ENCODE data around the gene DNM3. TPM values are rescaled to one million over a fixed set of nuclear protein-coding genes. Genes with fewer than 3 reads are reported as not detected.
A peak's percentile ranks its signal among the peaks of the same experiment; 100 is the strongest.

Gene DNM3
- total RNA-seq, 4 donors from 2014 or later: 2.7 to 3.3 TPM; not detected in 2

DNA sequence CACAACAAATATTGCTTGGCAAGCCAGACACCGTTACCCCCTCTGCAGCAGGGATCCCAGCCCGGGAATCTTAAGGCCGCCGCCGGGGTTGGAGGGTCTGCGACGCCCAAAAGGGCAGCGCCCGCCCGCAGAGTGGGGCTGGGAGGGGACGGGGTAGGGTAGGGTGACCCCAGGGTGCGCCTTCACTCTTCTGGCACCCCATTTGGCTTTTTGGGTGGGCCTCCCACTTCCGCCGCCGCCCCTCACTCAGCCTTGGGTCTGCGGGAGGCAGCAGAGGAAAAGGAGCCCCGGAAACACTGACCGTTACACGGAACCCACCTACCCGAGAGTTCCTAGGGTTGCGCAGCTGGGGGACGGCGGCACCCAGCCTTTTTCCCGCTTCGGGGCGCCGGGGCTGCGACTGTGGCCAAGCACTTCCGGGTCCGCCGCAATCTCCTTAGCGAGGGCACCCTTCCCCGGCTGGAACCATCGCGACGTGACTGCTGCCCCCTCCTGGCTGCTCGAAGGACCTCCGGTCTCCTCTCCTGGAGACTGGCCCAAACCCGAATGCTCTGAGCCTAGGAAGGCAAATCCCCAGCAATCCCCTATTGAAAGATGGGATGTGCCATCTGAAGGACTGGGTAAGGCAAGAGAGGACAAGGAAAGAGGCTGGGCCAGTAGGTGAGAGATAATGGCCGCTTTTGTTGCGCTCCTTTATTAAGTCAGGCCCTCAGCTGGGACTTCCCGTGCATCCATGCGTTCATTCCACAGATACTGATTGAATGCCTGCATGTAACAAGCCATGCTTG lies 602.6 kb downstream of the DNM3 start, which contains the start of gene PIGC:
PIGC (minus strand) TSS at position 404 of the 788 bp plus-strand sequence. CDS start 1,447 bp downstream, outside the sequence.
- in situ Hi-C loops (cut with MboI; ENCODE audit: low pct_ligation_motif_present in 1 of 4, low pct_unique_long_range_greater_than_20kb in 1 of 4, low sequenced_read_pairs in 3 of 4) (loop anchor here in 1 of 4 donors (25.0 kb wide), 2 partner anchors 432 to 657 kb away; partner anchors contain the start of gene METTL13), intact Hi-C loops (cut with DNase I; ENCODE audit: low total_unique reads) (no loop called here)
- peak within 1 kb of the TSS; percentile 61 to 98 (median 86) for H3K4me3 ChIP-seq
- H3K36me3 ChIP-seq: no peaks in the 10 kb centered on the region
- H3K4me1 ChIP-seq: peaks cover 6 to 17% (median 9%) of the 10 kb centered on the region in 4 donors
- H3K27ac ChIP-seq: peak within 1 kb of the TSS; percentile 79 to 92 (median 82)
- WGBS, 2 donors (ENCODE audit: low coverage in 1 of 2): 6 to 70% methylated on average over 3 to 41 of the region's 43 CpGs
- DNase-seq: peak; percentile 93
- TF ChIP-seq POLR2AphosphoS5 (IDR thresholded peaks at IDR 0.05) (peak in 2 of 3 donors; percentile 23 to 60), EP300 (IDR thresholded peaks at IDR 0.05; ENCODE audit: low read depth) (no peak), POLR2A (IDR thresholded peaks at IDR 0.05) (peak; percentile 34)
- TF ChIP-seq, protein P1, sequence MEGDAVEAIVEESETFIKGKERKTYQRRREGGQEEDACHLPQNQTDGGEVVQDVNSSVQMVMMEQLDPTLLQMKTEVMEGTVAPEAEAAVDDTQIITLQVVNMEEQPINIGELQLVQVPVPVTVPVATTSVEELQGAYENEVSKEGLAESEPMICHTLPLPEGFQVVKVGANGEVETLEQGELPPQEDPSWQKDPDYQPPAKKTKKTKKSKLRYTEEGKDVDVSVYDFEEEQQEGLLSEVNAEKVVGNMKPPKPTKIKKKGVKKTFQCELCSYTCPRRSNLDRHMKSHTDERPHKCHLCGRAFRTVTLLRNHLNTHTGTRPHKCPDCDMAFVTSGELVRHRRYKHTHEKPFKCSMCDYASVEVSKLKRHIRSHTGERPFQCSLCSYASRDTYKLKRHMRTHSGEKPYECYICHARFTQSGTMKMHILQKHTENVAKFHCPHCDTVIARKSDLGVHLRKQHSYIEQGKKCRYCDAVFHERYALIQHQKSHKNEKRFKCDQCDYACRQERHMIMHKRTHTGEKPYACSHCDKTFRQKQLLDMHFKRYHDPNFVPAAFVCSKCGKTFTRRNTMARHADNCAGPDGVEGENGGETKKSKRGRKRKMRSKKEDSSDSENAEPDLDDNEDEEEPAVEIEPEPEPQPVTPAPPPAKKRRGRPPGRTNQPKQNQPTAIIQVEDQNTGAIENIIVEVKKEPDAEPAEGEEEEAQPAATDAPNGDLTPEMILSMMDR (IDR thresholded peaks at IDR 0.05): peak; percentile 84 to 91 (median 86)
- no peaks in the 10 kb centered on the region for H3K9me3 ChIP-seq
- no peaks in the 10 kb centered on the region for H3K27me3 ChIP-seq

DNA sequence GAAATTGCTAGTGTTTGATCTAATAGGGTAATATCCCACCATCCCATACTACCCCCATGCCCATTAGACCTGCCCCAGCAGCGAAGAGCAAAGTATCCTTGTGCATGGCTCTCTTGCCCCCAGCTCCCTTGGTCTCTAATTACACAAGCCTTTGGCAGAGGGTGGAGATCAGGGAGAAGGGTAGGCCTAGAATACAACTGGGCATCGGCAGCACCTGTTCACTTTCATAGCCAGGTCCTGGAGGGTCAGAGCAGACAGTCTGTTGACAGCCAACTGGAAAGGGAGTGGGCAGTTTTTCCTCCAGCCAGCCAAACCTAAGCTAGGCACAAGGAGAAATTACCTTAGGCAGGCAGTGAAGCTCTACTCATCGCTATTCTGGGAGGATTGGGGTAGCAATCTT lies 605.2 kb downstream of the DNM3 start:
- no peak for DNase-seq
- no peaks in the 10 kb centered on the region for H3K27me3 ChIP-seq
- no peak for TF ChIP-seq EP300 (IDR thresholded peaks at IDR 0.05; ENCODE audit: low read depth)
- TF ChIP-seq POLR2AphosphoS5 (IDR thresholded peaks at IDR 0.05): no peak
- TF ChIP-seq, protein P1 (IDR thresholded peaks at IDR 0.05): no peak
- 91 to 94% methylated on average over 2 to 3 of the region's 3 CpGs for WGBS, 2 donors (ENCODE audit: low coverage in 1 of 2)
- in situ Hi-C loops (cut with MboI; ENCODE audit: low pct_ligation_motif_present in 1 of 4, low pct_unique_long_range_greater_than_20kb in 1 of 4, low sequenced_read_pairs in 3 of 4) (loop anchor here in 1 of 4 donors (25.0 kb wide), 2 partner anchors 434 to 659 kb away; partner anchors contain the start of gene METTL13), intact Hi-C loops (cut with DNase I; ENCODE audit: low total_unique reads) (no loop called here)
- no peaks in the 10 kb centered on the region for H3K9me3 ChIP-seq
- H3K27ac ChIP-seq: no peak overlapping the region
- H3K4me3 ChIP-seq: no peak overlapping the region
- peaks cover 6 to 32% (median 13%) of the 10 kb centered on the region in 4 donors for H3K4me1 ChIP-seq
- no peaks in the 10 kb centered on the region for H3K36me3 ChIP-seq

DNA sequence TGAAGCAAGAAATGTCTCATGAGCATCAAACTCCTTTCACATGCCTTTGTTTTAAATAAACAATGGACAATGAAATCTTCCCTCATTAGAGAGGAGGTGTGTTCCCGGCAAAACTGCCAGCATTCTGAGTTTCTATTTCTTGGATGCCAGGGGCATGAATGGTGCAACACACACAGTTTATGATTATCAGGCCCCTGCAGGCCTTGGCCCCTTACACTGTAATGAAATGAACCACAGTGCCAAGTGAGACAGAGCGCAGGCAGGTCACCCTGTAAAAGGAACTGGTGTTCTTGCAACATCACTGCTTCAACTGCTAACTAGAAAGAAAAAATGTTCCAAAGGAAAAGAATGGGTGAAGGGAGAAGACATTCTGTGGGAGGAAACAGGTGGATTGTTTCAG lies 606.3 kb downstream of the DNM3 start:
- Histone ChIP-seq H3K4me3 (no peak overlapping the region), H3K9me3 (no peaks in the 10 kb centered on the region), H3K4me1 (peaks cover 6 to 29% (median 10%) of the 10 kb centered on the region in 4 donors), H3K27me3 (no peaks in the 10 kb centered on the region), H3K27ac (no peak overlapping the region), H3K36me3 (no peaks in the 10 kb centered on the region)
- WGBS, 2 donors (ENCODE audit: low coverage in 1 of 2): 85% methylated on average over 2 of the region's 2 CpGs; no CpG with 5 or more reads in 1 of the 2 donors
- TF ChIP-seq POLR2AphosphoS5 (IDR thresholded peaks at IDR 0.05) (no peak), POLR2A (IDR thresholded peaks at IDR 0.05) (no peak), EP300 (IDR thresholded peaks at IDR 0.05; ENCODE audit: low read depth) (no peak)
- TF ChIP-seq, protein P1 (IDR thresholded peaks at IDR 0.05): no peak
- no peak for DNase-seq
- in situ Hi-C loops (cut with MboI; ENCODE audit: low pct_ligation_motif_present in 1 of 4, low pct_unique_long_range_greater_than_20kb in 1 of 4, low sequenced_read_pairs in 3 of 4): loop anchor here in 1 of 4 donors (25.0 kb wide), 2 partner anchors 435 to 660 kb away; partner anchors contain the start of gene METTL13
- intact Hi-C loops (cut with DNase I; ENCODE audit: low total_unique reads): no loop called here

DNA sequence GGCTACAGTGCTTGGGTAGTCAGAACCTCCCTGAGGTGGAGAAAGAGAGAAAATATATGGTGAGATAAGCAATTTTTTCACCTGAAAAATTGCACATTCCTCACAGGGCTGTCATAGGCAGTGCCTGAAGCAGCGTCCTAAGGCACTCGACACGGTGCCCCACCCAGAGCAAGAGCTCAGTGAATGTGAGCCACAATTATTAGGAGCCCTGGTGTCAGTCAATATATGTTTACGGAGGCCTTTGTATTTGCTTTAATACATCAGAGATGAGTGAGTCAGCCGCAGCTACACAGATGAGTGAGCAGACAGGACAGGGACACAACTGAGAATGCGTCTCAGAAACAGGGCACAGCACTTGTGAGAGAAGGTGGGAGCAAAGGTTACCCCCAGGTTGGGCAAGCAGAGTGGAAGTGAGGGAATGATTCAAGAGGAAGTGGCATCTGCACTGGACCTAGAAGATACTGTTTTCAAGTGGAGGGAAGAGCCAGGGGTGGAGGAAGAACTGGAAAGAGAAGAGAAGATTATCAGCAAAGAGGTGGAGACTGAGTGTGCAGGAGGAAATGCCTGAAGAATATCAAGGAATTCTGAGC lies 607.8 kb downstream of the DNM3 start:
- no peak overlapping the region for H3K27ac ChIP-seq
- no peak for TF ChIP-seq POLR2A (IDR thresholded peaks at IDR 0.05)
- in situ Hi-C loops (cut with MboI; ENCODE audit: low pct_ligation_motif_present in 1 of 4, low pct_unique_long_range_greater_than_20kb in 1 of 4, low sequenced_read_pairs in 3 of 4) (loop anchor here in 1 of 4 donors (25.0 kb wide), 2 partner anchors 437 to 662 kb away; partner anchors contain the start of gene METTL13), intact Hi-C loops (cut with DNase I; ENCODE audit: low total_unique reads) (no loop called here)
- H3K4me1 ChIP-seq: peaks cover 0 to 27% (median 6%) of the 10 kb centered on the region in 4 donors
- no peaks in the 10 kb centered on the region for H3K36me3 ChIP-seq
- no peaks in the 10 kb centered on the region for H3K27me3 ChIP-seq
- no peak for DNase-seq
- no peak overlapping the region for H3K4me3 ChIP-seq
- 73% methylated on average over 6 of the region's 6 CpGs; no CpG with 5 or more reads in 1 of the 2 donors for WGBS, 2 donors (ENCODE audit: low coverage in 1 of 2)
- no peaks in the 10 kb centered on the region for H3K9me3 ChIP-seq
